CD4-positive, alpha-beta T cell (primary cell): ENCODE results near the gene CYSRT1. TPM values are rescaled to one million over a fixed set of nuclear protein-coding genes. Genes with fewer than 3 reads are reported as not detected.

Experiments
- ATAC-seq: fragments of 200-7000 bp; cut with Tn5 transposase; one replicate; pipeline ENCODE4 v1.10.0; 2022; ENCODE audit warnings: mild to moderate bottlenecking; ENCODE audit not compliant: poor library complexity
- CTCF ChIA-PET: fragments of 350-600 bp; sonication (Branson Sonifier 250); formaldehyde crosslinking; loops from one replicate; lab custom pipeline; 2021; ENCODE audit warnings: antibody characterized with exemption, inconsistent platforms; lab: Charles Lee
- POLR2A ChIA-PET: fragments of 350-600 bp; sonication (Branson Sonifier 250); formaldehyde crosslinking; loops from one replicate; lab custom pipeline; 2021; ENCODE audit warnings: antibody characterized with exemption, inconsistent platforms; lab: Charles Lee
- DNase-seq, 14 experiments: peaks; one replicate each; pipeline ENCODE4 v3.0.0-alpha.2; 2013 to 2020; ENCODE audit warnings: mixed read lengths in 2 of 14
- H3K27ac ChIP-seq, 2 donors: one replicate each; pipeline versions ENCODE4 v1.5.1 to v1.7.0; 2013; ENCODE audit warnings: low read length in 2 of 2, low read depth in 1 of 2, mild to moderate bottlenecking in 1 of 2
- H3K27me3 ChIP-seq, 2 experiments: 1 replicate in 1 of 2; 2 replicates in 1 of 2; pipeline versions ENCODE4 v1.6.1 to v1.7.0; 2013; ENCODE audit warnings: low read length in 2 of 2, control low read depth in 1 of 2, mild to moderate bottlenecking in 1 of 2, moderate library complexity in 1 of 2; ENCODE audit not compliant: insufficient read depth in 2 of 2, control insufficient read depth in 1 of 2
- H3K36me3 ChIP-seq: one replicate; pipeline ENCODE4 v1.6.1; 2013; ENCODE audit warnings: low read length, control low read depth; ENCODE audit not compliant: insufficient read depth
- H3K4me1 ChIP-seq: one replicate; pipeline ENCODE4 v1.6.1; 2013; ENCODE audit warnings: low read length, control low read depth; ENCODE audit not compliant: insufficient read depth
- H3K4me3 ChIP-seq: one replicate; pipeline ENCODE4 v1.5.1; 2013; ENCODE audit warnings: mild to moderate bottlenecking, low read length, moderate library complexity
- H3K9me3 ChIP-seq, 2 experiments: 1 replicate in 1 of 2; 2 replicates in 1 of 2; pipeline versions ENCODE4 v1.6.1 to v1.7.0; 2013; ENCODE audit warnings: low read length in 2 of 2, mild to moderate bottlenecking in 2 of 2, control low read depth in 1 of 2, moderate library complexity in 1 of 2; ENCODE audit not compliant: control insufficient read depth in 1 of 2, insufficient read depth in 1 of 2
- H3K27ac Mint-ChIP-seq: one replicate; pipeline ENCODE4 v1.8.0; 2020; ENCODE audit warnings: mixed read lengths
- H3K27me3 Mint-ChIP-seq: one replicate; pipeline ENCODE4 v1.8.0; 2021; ENCODE audit warnings: mixed read lengths
- H3K36me3 Mint-ChIP-seq: one replicate; pipeline ENCODE4 v1.8.0; 2021; ENCODE audit warnings: low read depth, mixed read lengths
- H3K4me1 Mint-ChIP-seq: one replicate; pipeline ENCODE4 v1.8.0; 2021; ENCODE audit warnings: low read depth, mixed read lengths
- H3K4me3 Mint-ChIP-seq: one replicate; pipeline ENCODE4 v1.8.0; 2020; ENCODE audit warnings: mild to moderate bottlenecking, mixed read lengths
- H3K9me3 Mint-ChIP-seq: one replicate; pipeline ENCODE4 v1.8.0; 2020; ENCODE audit warnings: mixed read lengths
- intact Hi-C, 2 experiments: fragments of 100-400 bp; cut with DNase I in 1 of 2; cut with micrococcal nuclease in 1 of 2; formaldehyde crosslinking; loops; one replicate each; pipeline versions ENCODE4 v1.15.1 to v1.9.0; 2023 to 2025; cut with DNase I, micrococcal nuclease
- total RNA-seq, 174 experiments: library from RNA in 2 of 174; stranded (reverse) in 2 of 174; gene quantifications; one replicate each; pipeline ENCODE4 v1.2.3 and lab custom pipeline; 2021 to 2026
- TF ChIP-seq, protein P1 (sequence below): fragments of 200-600 bp; IDR thresholded peaks from one replicate; pipeline ENCODE4 v1.8.0; 2022; ENCODE audit warnings: antibody characterized with exemption, mild to moderate bottlenecking

Gene CYSRT1
- total RNA-seq, 2 experiments from 2014 or later = 0.33 to 0.42 TPM

DNA sequence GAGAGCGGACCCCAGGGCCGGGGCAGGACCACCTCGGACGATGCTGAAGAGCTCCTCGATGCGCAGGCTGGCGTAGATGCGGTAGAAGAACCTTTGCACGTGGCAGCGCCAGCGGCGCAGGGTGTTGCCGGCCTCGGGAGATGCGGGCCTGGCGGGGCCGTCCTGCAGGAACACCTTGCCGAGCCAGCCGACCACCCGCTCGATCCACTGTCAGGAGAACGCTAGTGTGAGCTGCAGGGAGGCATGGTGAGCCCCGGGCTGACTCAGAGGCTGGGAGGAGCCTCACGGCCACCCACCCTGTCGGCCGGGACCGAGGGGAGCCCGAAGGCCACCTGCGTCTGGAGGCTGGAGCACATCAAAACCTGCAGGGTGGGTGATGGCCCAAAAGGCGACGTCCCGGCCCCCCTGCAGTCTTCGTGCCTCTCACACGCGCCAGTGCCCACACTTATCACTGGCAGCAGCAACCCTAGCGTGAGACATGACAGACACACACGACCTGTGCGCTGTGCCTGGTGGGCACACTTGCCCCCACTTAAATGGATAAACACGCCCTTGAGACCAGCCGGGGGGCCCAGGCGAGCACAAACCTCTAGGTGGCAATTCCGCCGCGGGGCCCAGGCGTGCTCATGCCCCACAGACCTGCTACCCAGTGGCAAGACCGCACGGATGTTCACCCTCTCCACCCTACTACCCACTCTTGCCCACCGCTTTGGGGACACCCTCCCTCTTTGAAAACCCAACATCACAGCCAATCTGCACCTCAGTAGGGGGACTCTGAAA, 39.9 kb upstream of the CYSRT1 start:
- peaks cover 29% of the 10 kb centered on the region for H3K4me1 Mint-ChIP-seq
- no peak overlapping the region for H3K4me3 ChIP-seq
- H3K4me1 ChIP-seq = peaks cover 44% of the 10 kb centered on the region
- no peaks in the 10 kb centered on the region for H3K9me3 Mint-ChIP-seq
- H3K27ac Mint-ChIP-seq = no peak overlapping the region
- H3K9me3 ChIP-seq = no peaks in the 10 kb centered on the region
- ChIA-PET POLR2A (no interaction called here), CTCF (no interaction called here)
- H3K27me3 ChIP-seq = no peaks in the 10 kb centered on the region
- TF ChIP-seq, protein P1, sequence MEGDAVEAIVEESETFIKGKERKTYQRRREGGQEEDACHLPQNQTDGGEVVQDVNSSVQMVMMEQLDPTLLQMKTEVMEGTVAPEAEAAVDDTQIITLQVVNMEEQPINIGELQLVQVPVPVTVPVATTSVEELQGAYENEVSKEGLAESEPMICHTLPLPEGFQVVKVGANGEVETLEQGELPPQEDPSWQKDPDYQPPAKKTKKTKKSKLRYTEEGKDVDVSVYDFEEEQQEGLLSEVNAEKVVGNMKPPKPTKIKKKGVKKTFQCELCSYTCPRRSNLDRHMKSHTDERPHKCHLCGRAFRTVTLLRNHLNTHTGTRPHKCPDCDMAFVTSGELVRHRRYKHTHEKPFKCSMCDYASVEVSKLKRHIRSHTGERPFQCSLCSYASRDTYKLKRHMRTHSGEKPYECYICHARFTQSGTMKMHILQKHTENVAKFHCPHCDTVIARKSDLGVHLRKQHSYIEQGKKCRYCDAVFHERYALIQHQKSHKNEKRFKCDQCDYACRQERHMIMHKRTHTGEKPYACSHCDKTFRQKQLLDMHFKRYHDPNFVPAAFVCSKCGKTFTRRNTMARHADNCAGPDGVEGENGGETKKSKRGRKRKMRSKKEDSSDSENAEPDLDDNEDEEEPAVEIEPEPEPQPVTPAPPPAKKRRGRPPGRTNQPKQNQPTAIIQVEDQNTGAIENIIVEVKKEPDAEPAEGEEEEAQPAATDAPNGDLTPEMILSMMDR = no peak
- no peaks in the 10 kb centered on the region for H3K27me3 Mint-ChIP-seq
- ATAC-seq = no peak
- DNase-seq = no peak
- intact Hi-C loops = loop anchor here in 1 of 2 experiments (5.0 kb wide), 1 partner anchor 52 kb away; no protein-coding TSS in a partner anchor
- no peak overlapping the region for H3K27ac ChIP-seq
- H3K4me3 Mint-ChIP-seq = no peak overlapping the region
- peaks cover 70% of the 10 kb centered on the region for H3K36me3 Mint-ChIP-seq
- peaks cover 66% of the 10 kb centered on the region for H3K36me3 ChIP-seq

DNA sequence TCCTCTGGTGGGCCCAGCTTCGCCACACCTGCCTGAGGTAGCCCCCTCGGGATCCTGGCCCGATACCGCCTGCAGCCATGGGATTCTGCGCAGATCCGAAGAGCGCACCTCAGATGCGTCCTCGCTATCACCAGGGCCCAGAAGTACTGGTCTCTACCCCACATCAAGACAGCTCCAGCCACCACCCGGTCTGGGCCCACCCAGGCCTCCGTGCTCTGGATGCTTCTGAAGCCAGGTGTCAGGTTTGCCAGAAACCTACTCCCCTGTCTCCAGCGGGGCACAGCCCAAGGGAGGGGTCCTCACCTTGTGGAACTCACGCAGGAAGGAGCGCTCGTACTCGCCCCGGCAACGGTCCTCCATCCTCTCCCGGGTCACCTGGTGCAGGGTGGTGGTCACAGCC, 39.1 kb upstream of the CYSRT1 start:
- peaks cover 66% of the 10 kb centered on the region for H3K36me3 ChIP-seq
- Mint-ChIP-seq H3K27ac (no peak overlapping the region), H3K36me3 (peaks cover 72% of the 10 kb centered on the region), H3K4me3 (peak overlapping the region; percentile 93), H3K9me3 (no peaks in the 10 kb centered on the region), H3K4me1 (peaks cover 29% of the 10 kb centered on the region), H3K27me3 (no peaks in the 10 kb centered on the region)
- ATAC-seq (no peak), DNase-seq (no peak)
- no peak overlapping the region for H3K27ac ChIP-seq
- CTCF ChIA-PET = no interaction called here
- POLR2A ChIA-PET = no interaction called here
- no peaks in the 10 kb centered on the region for H3K9me3 ChIP-seq
- H3K4me3 ChIP-seq = no peak overlapping the region
- intact Hi-C loops = loop anchor here in 1 of 2 experiments (5.0 kb wide), 1 partner anchor 51 kb away; no protein-coding TSS in a partner anchor
- TF ChIP-seq, protein P1 = no peak
- peaks cover 50% of the 10 kb centered on the region for H3K4me1 ChIP-seq
- H3K27me3 ChIP-seq = no peaks in the 10 kb centered on the region

- peaks cover 29% of the 10 kb centered on the region for H3K4me1 Mint-ChIP-seq
- ATAC-seq = no peak
- H3K4me3 Mint-ChIP-seq = peak overlapping the region; percentile 93
- Histone ChIP-seq H3K27me3 (no peaks in the 10 kb centered on the region), H3K4me3 (no peak overlapping the region), H3K27ac (no peak overlapping the region), H3K4me1 (peaks cover 50% of the 10 kb centered on the region), H3K9me3 (no peaks in the 10 kb centered on the region), H3K36me3 (peaks cover 65% of the 10 kb centered on the region)
- TF ChIP-seq, protein P1 = no peak
- no peak for DNase-seq
- H3K9me3 Mint-ChIP-seq = no peaks in the 10 kb centered on the region
- peak overlapping the region; percentile 79 for H3K27ac Mint-ChIP-seq
- H3K27me3 Mint-ChIP-seq = no peaks in the 10 kb centered on the region
- ChIA-PET POLR2A (no interaction called here), CTCF (no interaction called here)
- peaks cover 69% of the 10 kb centered on the region for H3K36me3 Mint-ChIP-seq
- intact Hi-C loops = loop anchor here in 1 of 2 experiments (5.0 kb wide), 1 partner anchor 51 kb away; no protein-coding TSS in a partner anchor
These were observed 38.6 kb upstream of the CYSRT1 start for GRCh38 chr9:137186385-137186784.
